Putamen (tissue), 1 donor: Measurements from ENCODE around the gene PUS1.

Source experiments
- DNase-seq: peaks from one replicate; pipeline ENCODE4 v3.0.0-alpha.2; 2016; ENCODE audit warnings: low spot score

Gene PUS1

DNA sequence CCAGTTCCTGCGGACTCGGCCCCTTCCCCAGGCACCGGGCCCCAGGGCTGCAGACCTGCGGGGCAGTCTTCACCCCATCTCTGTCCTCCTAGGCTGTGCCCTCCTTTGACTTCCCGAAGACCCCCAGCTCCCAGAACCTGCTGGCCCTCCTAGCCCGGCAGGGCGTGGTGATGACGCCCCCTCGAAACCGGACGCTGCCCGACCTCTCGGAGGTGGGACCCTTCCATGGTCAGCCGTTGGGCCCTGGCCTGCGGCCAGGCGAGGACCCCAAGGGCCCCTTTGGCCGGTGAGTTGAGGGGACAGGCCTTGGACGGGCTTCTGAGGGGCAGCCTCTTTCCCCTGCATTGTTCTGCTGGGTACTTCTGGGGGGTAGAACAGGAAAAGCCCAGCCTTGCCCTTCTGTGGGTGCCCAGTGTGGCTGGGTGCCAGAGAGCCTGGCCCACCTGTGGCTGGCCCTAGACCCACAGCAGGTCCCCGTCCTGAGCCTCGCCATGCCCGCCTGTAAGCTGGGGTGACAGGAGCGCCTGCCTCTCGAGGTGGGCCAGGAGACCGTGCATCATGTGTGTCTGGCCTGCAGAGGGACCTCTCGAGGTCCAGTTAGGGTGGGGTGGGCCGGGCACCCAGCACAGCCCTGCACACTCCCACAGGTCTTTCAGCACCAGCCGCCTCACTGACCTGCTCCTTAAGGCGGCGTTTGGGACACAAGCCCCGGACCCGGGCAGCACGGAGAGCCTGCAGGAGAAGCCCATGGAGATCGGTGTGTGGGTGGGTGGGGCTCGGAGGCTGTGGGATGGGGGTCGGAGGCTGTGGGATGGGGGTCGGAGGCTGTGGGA lies 12.6 kb upstream of the PUS1 start:
- DNase-seq = no peak

DNA sequence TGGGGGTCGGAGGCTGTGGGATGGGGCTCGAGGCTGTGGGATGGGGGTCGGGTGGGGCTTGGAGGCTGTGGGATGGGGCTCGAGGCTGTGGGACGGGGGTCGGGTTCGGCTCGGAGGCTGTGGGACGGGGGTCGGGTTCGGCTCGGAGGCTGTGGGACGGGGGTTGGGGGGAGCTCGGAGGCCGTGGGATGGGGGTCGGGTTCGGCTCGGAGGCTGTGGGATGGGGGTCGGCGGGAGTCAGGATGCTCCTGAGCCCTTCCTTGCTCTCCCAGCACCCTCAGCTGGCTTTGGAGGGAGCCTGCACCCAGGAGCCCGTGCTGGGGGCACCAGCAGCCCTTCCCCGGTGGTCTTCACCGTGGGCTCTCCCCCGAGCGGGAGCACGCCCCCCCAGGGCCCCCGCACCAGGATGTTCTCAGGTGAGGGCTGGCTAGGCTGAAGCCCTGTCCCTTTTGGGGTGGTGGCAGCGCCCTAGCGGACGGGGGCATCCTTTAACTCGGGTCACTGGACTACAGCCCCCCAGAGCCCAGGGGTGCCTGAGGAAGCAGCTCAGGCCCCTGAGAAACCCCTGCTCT lies 11.9 kb upstream of the PUS1 start:
- DNase-seq = no peak

DNA sequence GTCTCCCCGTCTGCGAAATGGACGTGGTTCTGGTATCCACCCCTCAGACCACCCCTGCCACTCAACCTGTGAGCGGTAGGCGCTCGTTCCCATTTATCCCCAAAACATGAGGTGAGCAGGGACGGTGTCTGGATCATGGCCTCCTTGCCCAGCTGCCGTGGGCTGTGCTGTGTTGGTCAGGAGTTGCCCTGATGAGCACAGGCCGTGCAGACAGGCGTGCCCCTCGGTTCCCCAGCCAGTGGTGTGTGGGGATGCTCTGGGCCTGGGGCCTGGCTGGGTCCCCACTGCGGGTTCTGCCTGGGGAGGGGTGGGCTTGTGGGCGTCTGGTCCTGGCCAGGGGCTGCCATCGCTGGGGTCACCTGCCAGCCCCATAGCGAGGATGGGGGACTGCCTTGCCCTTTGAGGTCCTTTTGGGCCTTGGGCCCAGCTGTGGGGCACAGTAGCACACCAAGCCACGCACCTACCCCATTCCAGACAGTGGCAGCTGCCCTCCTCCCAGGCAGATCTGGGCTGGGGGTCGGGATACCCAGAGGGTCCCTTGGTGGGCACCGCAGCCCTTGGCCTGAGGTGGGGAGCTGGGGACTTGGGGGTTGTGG lies 11.3 kb upstream of the PUS1 start:
- no peak for DNase-seq

DNA sequence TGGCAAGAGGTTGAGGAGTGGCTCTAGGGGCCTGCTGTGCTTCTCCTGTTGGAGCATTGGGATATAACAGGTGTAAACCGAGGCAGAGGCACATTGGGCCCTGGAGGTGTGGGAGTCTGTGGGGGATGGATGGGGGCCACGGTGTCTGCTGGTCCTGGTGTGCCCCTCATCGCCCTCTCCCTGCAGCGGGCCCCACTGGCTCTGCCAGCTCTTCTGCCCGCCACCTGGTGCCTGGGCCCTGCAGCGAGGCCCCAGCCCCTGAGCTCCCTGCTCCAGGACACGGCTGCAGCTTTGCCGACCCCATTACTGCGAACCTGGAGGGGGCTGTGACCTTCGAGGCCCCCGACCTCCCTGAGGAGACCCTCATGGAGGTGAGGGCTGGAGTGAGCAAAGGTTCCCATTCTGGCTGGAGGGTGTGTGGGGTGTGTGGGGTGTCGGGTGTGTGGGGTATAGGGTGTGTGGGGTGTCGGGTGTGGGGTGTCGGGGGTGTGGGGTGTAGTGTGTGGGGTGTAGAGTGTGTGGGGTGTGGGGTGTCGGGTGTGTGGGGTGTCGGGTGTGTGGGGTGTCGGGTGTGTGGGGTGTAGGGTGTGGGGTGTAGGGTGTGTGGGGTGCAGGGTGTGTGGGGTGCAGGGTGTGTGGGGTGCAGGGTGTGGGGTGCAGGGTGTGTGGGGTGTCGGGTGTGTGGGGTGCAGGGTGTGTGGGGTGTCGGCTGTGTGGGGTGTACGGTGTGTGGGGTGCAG lies 10.6 kb upstream of the PUS1 start:
- DNase-seq = no peak

DNA sequence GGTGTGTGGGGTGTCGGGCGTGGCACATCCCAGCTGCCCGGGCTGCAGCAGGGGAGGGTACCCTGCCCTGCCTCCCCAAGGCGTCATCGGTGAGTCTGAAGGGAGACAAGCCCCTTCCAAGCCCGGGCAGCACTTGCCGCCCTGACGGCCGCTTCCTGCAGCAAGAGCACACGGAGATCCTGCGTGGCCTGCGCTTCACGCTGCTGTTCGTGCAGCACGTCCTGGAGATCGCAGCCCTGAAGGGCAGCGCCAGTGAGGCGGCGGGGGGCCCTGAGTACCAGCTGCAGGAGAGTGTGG lies 10.1 kb upstream of the PUS1 start:
- DNase-seq = no peak

DNA sequence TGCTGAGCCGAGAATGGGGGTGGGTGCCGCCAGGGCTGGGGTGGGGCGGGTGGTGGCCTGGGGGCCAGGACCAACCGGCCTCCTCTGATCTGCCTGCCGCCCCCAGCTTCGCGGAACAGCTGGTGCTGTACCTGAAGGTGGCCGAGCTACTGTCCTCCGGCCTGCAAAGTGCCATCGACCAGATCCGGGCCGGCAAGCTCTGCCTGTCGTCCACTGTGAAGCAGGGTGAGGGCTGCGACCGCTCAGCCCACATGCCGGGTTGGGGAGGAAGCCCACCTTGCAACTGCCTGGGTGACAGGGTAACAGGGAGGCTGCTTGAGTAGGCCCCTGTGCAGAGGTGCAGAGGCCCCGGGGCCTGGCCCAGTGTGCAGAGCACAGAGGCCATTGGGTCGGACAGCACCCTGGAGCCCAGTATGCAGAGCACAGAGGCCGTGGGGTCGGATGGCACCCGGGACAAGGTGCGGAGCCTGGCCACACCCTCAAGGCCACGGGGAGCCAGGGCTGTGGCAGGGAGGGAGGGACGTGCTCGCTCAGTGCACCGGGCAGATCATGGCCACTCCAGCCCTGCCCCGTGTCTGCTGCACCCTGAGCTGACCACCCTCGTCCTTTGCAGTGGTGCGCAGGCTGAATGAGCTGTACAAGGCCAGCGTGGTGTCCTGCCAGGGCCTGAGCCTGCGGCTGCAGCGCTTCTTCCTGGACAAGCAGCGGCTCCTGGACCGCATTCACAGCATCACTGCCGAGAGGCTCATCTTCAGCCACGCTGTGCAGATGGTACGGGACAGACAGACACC lies 9.5 kb upstream of the PUS1 start:
- no peak for DNase-seq

DNA sequence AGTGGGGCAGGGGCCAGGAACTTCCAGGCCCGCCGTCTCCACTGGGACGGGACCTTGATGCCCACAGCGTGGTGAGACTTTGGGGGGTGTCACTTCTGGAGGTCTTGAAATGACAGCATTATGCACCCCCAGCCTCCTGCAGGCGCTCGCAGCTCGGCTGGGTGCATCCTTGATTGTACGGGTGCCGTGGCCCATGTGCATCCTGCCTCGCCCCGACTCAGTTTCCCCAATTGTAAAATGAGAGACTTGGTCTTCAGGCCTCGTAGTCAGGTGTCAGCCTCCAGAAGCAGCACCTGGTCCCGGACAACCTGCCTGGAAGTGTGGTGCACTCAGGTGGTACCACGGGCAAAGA lies 8.9 kb upstream of the PUS1 start:
- no peak for DNase-seq

DNA sequence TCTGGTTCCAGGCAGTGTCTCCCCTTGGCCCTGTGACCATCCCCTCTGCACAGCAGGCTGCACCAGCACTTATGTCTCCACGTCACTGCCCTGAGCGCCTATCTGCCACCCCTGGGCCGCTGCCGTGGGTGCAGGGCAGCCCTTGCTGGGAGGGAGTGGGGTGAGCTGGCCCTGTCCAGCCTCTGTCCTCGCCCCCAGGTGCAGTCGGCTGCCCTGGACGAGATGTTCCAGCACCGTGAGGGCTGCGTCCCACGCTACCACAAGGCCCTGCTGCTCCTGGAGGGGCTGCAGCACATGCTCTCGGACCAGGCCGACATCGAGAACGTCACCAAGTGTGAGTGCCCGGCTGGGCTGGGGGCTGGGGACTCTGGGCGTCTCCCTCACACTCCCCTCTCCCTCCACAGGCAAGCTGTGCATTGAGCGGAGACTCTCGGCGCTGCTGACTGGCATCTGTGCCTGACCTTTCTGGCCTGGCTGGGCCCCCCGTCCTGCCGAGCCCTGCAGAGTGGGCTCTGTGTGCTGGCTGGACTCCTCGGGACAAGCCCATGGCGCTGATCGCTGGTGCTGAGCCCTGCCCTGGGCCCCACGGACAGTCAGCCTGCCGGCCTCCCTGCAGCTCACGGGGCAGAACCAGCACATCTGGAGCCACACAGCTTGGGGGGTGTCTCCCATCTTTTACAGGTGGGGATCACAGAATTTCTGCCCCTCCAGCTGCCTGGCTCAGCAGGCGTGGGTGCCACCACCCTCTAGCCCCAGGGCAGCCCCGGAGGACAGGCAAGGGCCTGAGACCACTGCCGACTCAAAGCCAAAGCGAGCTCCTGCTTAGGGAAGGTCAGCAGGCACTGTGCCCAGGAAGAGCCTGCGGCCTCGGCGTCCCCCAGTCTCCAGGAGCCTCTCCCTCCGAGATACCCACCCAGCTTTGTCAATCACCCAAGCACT lies 7.9 kb upstream of the PUS1 start:
- no peak for DNase-seq

DNA sequence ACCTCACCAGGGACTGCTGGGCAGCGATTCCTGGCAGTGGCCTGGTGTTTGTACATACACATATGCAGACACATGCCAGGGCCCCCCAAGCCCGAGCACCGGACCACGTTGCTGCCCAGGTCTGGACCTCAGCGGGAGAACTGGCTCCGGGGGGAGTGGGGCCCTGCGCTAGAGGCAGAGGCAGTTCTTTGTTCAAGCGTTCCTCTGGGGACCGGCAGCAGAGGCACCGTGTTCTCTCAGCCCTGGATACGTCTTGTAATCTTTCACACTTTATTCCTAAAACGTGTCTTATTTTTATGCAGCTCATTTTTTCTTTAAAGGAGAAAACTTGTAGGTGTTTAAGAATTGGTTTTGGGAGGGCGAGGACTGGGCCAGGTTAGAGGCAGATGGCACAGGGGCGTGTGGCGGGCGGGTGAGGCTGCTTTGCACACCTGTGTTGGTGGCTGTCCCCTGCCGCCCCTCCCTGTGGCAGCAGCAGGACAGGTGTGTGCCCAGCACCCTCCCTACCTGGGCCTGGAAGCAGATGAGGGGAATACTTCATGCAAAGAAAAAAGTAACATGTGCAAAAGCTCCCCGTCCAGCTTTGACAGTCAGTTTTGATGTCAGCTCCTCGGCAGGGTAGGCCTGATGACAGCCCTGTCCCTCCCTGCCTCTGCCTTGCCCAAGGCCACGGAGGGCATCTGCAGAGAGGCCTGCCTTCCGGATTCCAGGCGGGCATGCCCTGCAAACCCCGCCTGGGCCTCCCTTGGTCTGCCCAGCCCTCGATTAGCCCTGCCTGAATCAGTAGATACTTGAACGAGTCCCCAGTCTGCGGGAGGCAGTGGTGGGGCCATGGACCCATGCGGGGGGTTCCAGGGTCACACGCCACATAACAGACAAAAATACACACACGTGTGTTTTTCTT lies 7.0 kb upstream of the PUS1 start:
- no peak for DNase-seq

DNA sequence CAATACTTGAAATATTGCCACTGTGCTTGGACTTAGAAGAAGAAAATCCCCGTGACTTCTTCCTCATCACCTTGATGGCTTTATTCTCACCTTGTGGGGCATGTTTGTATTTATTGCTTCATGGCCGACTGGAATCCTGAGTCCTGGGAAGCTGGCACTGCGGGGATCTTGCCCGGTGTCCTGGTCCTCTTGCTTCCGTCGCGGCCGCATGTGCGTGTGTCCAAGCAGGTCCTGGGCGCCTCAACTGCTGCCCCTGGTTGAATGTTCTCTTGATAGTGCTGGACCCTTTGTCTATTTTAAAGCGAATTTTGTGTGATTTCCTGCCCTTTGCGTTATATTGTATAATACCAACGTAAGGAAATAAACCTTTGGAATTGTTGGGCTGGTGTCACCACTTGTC lies 6.3 kb upstream of the PUS1 start:
- DNase-seq = no peak

DNA sequence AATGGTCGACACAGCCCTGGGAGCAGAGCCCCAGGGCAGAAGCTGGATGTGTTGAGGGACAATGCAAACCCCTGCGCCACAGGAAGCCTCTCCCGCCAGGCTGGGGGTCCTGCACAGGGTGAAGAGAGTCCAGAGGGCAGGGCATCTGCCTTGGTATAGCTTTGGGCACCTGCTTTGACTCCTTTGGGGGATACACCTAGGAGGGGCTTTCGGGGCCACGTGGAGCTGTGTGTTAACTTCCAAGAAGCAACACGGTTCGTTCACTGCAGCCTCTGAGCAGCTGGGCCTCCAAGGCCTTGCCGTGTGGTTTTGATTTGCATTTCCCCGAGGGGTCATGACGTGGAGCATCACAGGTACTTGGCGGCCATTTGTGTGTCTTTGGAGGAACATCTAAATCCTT lies 5.8 kb upstream of the PUS1 start:
- no peak for DNase-seq

DNA sequence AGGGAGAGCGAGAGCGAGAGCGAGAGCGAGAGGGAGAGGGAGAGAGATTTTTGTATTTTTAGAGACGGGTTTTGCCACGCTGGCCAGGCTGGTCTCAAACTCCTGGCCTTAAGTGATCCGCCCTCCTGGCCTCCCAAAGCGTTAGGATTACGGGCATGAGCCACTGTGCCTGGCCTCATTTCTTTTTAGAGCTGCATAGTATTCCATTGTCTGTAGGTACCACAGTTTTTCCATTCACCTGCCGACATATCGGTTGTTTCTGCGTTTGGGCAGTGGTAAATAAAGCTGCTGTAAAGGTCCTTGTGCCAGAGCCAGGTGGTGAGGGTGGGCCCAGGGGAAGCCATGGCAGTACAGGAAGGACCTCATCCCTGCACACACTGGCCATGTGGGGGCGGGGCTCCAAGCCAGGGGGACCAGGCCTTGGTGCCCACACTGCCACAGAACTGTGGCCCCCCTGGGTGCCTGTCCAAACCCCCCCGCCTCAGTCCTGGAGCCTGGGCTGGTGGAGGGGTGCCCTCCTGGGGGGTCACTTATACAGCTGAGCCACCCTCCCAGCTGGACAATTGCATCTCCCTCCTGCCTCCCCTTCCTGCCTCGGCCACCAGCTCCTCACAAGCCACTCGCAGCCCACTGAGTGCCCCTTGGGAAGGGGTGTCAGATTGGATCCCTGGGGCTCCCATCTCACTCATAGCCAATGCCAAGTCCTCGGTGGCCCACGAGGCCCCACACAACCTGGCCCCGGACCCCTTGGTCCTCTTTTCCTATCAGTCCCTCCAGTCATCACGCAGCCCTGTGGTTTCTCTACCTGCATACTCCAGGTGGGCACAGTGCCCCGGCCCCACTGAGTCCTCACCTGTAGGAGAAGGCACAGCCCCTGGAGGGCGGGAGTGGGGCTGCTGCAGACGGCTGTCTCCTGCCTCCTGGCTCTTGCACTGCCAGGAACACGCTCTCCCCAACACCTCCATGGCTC lies 1.7 kb upstream of the PUS1 start:
- DNase-seq = no peak

DNA sequence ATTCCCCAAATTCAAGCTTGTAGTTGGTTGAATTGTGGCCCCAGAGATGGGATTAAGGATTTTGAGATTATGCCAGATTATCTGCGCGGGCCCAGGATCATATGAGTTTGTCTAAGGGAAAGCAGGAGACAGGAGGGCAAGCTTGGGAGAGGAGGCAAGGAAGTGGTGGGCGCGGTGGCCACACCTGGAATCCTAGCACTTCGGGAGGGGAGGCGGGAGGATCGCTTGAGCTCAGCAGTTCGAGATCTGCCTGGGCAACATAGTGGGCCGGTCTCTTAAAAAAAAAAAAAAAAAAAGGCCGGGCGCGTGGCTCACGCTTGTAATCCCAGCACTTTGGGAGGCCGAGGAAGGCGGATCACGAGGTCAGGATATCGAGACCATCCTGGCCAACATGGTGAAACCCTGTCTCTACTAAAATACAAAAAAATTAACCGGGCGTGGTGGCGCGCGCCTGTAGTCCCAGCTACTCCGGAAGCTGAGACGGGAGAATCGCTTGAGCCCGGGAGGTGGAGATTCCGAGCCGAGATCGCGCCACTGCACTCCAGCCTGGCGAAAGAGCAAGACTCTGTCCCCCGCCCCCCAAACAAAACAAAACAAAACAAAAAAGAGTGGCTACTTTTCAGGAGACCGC lies 881 bp upstream of the PUS1 start:
- DNase-seq = no peak

DNA sequence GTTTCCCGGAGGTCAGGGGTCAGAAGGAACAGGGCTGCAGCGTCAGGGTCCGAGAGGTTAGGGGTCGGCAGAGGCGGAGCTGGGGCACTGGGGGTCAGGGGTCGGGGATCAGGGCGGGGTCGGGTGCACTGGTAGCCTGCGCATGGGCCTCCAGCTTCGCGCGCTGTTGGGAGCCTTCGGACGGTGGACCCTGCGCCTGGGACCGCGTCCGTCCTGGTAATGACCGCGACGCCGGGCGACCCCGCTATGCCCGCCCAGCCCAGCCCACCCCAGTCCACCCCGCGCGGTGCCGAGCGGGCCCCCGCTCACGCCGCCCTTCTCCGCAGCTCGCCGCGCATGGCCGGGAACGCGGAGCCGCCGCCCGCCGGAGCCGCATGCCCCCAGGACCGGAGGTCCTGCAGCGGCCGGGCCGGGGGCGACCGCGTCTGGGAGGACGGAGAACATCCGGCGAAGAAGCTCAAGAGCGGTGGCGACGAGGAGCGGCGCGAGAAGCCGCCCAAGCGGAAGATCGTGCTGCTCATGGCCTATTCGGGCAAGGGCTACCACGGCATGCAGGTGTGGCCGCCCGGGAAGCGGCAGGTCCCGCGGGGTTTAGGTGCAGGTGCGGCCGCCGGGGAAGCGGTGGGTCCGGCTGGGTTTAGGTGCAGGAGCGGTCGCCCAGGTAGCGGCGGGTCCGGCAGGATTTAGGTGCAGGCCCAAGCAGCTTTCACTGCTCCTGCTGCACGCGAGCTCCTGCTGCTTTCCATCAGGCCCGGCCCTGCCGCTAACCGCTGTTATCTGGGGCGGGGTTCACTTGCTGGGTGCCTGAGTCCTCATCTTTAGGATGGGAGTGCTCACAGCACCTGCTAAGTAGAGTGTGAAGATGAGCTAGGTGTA lies 743 bp downstream of the PUS1 start:
- DNase-seq = no peak

DNA sequence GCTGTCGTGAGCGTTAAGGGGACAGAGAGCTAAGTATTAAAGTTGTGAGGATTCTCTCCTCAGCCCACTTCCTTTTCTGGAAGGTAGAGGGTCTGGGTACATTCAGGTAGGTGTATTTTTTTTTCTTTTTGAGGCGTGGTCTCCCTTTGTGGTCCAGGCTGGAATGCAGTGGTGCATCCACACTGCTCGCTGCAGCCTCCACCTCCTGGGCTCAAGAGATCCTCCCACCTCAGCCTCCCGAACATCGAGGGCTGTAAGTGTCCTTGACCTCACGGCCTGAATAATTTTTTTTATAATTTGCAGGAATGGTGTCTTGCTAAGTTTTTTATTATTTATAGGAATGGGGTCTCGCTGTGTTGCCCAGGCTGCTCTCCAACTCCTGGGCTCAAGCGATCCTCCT lies 1.4 kb downstream of the PUS1 start:
- DNase-seq = no peak

DNA sequence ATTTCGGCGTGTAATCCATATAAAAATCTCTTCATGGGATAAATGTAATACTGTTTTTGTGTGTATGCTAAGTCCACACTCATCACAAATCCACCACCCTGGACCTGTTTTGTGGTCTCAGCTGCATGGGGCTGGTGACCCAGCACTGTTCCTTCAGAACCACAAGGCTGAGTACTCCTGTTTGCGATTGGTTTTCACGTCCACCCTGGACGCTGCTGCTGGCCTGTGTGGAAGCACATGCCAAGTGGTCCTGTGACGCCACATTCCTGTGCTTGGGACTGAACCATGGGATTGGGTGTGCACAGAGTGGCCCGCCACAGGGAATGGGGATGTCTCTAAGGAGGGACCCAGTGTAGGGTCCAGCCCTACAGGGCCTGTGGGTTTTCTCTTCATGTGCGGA lies 4.3 kb downstream of the PUS1 start:
- DNase-seq = no peak

DNA sequence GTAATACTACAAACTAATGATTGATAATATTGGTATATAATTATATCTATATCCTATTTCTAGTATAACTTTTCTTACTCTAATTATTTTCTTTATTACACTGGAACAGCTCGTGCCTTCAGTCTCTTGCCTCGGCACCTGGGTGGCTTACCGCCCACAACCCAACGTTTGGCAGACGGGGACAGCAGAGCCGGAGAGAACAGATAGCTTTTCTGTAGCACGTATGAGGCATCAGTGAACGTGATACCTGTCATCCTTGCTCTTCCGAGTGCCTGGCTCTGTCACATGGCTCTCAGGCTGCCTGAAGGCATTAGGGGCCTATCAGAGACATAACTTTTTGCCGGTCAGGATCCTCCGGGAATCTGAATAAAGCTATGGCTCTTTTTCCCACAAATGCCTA lies 5.5 kb downstream of the PUS1 start:
- no peak for DNase-seq

DNA sequence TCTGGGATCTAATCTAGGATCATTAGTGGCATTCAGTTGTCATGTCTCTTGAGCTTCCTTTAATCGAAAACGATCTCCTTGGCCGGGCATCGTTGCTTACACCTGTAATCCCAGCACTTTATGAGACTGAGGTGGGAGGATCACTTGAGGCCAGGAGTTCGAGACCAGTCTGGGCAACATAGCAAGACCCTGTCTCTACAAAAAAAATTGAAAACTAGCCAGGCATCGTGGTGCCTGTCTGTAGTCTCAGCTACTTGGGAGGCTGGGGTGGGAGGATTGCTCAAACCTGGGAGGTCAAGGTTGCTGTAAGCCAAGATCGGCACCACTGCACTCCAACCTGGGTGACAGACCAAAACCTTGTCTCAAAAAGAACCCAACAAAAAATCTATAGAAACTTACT lies 9.0 kb downstream of the PUS1 start:
- no peak for DNase-seq
